Measurements from ENCODE around the gene CDH3.

Gene CDH3

DNA sequence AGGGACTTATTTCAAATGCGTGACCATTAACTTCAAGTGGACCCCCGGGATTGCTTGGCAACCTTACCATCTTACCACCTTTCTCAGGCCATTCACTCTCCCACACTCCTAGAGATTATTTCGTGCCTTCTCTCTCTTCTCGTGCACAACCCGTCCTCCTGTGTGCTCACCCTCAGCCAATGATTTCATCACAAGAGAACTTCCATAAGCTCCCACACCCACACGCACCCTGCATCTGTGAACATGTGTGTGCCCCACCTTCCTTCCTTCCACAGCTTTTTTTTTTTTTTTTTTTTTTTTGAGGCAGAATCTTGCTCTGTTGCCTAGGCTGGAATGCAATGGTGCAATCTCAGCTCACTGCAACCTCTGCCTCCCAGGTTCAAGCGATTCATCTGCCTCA lies 27.4 kb upstream of the CDH3 start:
- H3K4me3 ChIP-seq (ENCODE audit: low read depth, low read length) = no peak overlapping the region
- no peak for DNase-seq (ENCODE audit: low read depth)
- TF ChIP-seq, protein P1, sequence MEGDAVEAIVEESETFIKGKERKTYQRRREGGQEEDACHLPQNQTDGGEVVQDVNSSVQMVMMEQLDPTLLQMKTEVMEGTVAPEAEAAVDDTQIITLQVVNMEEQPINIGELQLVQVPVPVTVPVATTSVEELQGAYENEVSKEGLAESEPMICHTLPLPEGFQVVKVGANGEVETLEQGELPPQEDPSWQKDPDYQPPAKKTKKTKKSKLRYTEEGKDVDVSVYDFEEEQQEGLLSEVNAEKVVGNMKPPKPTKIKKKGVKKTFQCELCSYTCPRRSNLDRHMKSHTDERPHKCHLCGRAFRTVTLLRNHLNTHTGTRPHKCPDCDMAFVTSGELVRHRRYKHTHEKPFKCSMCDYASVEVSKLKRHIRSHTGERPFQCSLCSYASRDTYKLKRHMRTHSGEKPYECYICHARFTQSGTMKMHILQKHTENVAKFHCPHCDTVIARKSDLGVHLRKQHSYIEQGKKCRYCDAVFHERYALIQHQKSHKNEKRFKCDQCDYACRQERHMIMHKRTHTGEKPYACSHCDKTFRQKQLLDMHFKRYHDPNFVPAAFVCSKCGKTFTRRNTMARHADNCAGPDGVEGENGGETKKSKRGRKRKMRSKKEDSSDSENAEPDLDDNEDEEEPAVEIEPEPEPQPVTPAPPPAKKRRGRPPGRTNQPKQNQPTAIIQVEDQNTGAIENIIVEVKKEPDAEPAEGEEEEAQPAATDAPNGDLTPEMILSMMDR (IDR thresholded peaks at IDR 0.05; ENCODE audit: low read depth, low read length, missing control alignments) = no peak

DNA sequence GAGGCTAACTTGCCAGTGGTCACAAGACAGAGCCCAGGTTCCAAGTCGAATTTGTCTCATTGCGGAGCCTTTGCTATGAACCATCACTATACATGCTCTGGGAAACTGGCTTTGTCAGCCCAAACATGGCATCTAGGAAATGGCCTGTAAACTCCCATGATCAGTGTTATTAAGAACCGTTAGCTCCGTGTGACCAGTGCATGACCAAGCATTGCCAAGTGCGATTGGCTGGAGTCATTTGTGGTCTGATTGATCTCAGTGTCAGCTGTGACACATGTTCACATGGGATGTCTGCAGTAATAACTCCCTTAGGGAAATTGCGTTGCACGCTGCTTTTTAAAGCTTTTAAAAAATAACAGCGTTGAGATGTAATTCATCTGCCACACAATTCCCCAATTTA lies 18.6 kb upstream of the CDH3 start:
- TF ChIP-seq, protein P1 (IDR thresholded peaks at IDR 0.05; ENCODE audit: low read depth, low read length, missing control alignments) = no peak
- no peak overlapping the region for H3K4me3 ChIP-seq (ENCODE audit: low read depth, low read length)

DNA sequence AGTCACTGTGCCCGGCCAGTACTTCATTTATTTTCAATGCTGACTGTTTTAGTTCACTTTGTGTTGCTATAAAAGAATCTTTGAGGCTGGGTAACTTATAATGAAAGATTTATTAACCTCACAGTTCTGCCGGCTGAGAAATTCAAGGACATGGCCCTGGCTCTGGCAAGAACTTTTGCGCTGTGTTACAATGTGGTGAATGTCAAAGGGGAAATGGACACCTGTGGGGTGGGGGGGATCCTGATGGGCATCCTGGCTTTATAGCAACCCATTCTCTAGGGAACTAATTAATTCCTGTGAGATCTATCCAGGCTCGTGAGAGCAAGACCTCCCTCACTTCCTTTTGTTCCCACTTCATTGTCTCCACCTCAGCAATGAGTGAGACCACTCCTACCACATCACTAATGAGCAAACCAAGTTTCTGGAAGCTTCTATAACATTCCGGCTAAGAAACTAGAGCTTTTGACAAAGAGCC lies 17.1 kb upstream of the CDH3 start:
- DNase-seq (ENCODE audit: low read depth) = no peak
- H3K4me3 ChIP-seq (ENCODE audit: low read depth, low read length) = no peak overlapping the region
- TF ChIP-seq, protein P1 (IDR thresholded peaks at IDR 0.05; ENCODE audit: low read depth, low read length, missing control alignments) = no peak

More for the DNA sequence above, 18.6 kb upstream of the CDH3 start:
- DNase-seq (ENCODE audit: low read depth) = no peak

DNA sequence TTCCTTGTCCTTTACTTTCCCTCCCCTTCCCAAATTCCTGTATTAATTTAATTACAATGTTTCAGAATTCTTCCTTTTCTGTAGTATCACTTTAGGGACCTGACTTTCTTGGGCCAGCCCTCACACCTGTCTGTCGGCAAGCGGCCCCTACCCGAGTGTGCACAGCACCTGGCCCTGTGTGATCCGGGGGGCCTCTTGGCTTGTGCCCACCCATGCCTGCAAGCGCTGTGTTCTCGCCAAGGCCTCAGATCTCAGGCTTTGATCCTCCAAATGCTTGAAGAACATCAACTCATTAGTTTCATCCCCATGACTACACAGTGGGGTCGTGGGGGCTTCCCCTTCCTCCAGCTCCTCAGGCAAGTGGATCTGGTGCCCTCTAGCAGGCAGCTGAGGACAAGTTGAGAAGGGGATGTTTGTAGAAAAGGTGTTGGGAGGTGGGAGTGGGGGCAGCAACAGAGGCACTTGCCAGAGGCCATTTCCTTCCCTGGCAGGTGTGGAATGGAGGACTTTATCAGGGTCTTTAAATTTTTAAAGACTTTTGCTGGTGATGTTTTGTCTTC lies 15.7 kb upstream of the CDH3 start:
- TF ChIP-seq, protein P1 (IDR thresholded peaks at IDR 0.05; ENCODE audit: low read depth, low read length, missing control alignments) = no peak
- DNase-seq (ENCODE audit: low read depth) = no peak

DNA sequence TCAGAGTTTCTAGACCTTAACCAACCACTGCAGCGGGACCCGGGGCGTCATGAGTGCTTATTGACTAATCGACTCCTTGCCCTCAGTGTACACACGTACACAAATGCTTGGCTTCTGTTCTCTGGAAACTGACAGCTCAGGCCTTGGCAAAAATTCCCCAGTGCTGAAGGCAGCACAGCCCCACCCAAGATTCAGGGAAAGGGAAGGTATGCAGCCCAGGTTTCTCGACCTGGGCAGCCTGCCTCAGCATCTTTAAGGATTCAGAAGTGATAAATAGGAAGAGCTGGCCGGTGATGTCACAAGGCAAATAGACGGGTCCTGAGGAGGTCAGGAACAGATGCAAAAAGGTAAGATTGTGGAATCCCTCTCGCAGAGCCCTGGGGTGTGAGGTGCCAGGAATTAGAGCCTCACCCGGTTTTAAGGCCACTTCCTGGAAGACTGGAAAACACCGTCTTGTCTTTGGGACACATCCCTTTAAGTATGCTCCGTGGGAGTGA lies 9.0 kb upstream of the CDH3 start:
- TF ChIP-seq, protein P1 (IDR thresholded peaks at IDR 0.05; ENCODE audit: low read depth, low read length, missing control alignments) = no peak
- no peak overlapping the region for H3K4me3 ChIP-seq (ENCODE audit: low read depth, low read length)
- DNase-seq (ENCODE audit: low read depth) = no peak

More for the DNA sequence above, 15.7 kb upstream of the CDH3 start:
- no peak overlapping the region for H3K4me3 ChIP-seq (ENCODE audit: low read depth, low read length)

DNA sequence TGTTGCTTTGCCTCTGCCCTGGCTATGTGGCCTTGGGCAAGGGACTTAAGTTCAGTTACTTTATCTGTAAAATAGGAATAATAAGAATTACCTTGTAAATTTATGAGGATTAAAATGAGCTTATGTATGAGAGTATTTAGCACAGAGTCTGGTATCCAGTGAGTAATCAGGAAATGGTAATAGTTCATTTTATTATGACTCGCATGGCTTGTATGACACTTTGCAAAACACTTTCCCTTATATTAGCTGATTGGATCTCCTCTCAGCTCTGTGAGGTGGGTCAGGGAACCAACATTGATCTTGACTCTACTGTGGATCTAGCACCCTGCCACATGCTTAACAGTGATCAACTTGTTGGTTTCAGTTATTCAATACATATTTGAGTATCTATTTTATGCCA lies 8.3 kb upstream of the CDH3 start:
- no peak overlapping the region for H3K4me3 ChIP-seq (ENCODE audit: low read depth, low read length)
- TF ChIP-seq, protein P1 (IDR thresholded peaks at IDR 0.05; ENCODE audit: low read depth, low read length, missing control alignments) = no peak
- no peak for DNase-seq (ENCODE audit: low read depth)

DNA sequence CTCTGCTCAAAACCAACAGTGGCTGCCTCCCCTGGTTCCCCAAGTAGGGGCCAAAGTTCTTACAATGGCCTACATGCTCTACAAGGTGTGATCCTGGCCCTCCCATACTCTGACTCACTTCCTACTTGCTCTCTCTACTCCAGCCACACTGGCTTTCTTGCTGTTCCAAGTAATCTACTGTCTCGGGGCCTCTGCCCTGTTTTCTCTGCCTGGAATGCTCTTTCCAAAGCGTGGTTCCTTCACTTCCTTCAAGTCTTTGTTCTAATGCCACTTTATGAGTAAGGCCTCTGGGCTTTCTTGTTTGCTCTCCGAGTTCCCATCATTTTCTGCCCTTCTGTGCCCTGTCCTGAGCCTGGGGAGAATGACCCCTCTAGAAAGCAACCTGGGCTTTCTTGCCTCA lies 4.1 kb upstream of the CDH3 start:
- TF ChIP-seq, protein P1 (IDR thresholded peaks at IDR 0.05; ENCODE audit: low read depth, low read length, missing control alignments) = no peak
- no peak for DNase-seq (ENCODE audit: low read depth)
- H3K4me3 ChIP-seq (ENCODE audit: low read depth, low read length) = no peak overlapping the region

Measured in GM12864 (cell line).